HL-60 (cell line): ENCODE data around the gene HPSE2.

Source experiments
- DNase-seq, 2 experiments: peaks; one replicate each; pipeline ENCODE4 v3.0.0-alpha.2; 2010 to 2020; ENCODE audit warnings: low read depth in 1 of 2, low spot score in 1 of 2
- H3K27ac ChIP-seq: fragments of 250-450 bp; sonication (Bioruptor Pico); replicated peaks from 2 replicates; pipeline ENCODE4 v1.5.1; 2020; ENCODE audit warnings: mild to moderate bottlenecking, moderate library complexity
- H3K27me3 ChIP-seq: fragments of 250-450 bp; sonication (Bioruptor Pico); 2 replicates; pipeline ENCODE4 v1.5.1; 2021; ENCODE audit warnings: mild to moderate bottlenecking, moderate library complexity; ENCODE audit not compliant: insufficient read depth, poor library complexity, severe bottlenecking
- H3K4me3 ChIP-seq: replicated peaks from 2 replicates; pipeline ENCODE4 v1.5.1; 2011; ENCODE audit warnings: mild to moderate bottlenecking, control low read depth, low read length; ENCODE audit not compliant: insufficient read depth
- CTCF ChIP-seq: IDR thresholded peaks from one replicate; pipeline ENCODE4 v1.5.1; 2011; ENCODE audit warnings: low read length, control low read depth, inconsistent platforms; ENCODE audit not compliant: insufficient read depth
- GABPA ChIP-seq: IDR thresholded peaks from 2 replicates; pipeline ENCODE4 v1.6.1; 2012; ENCODE audit warnings: low read depth
- POLR2AphosphoS5 ChIP-seq: IDR thresholded peaks from 2 replicates; pipeline ENCODE4 v1.6.1; 2012; ENCODE audit warnings: low read depth
- REST ChIP-seq: IDR thresholded peaks from 2 replicates; pipeline ENCODE4 v1.6.1; 2012; ENCODE audit warnings: low read depth; ENCODE audit not compliant: insufficient replicate concordance
- SPI1 ChIP-seq: IDR thresholded peaks from 2 replicates; pipeline ENCODE4 v1.6.1; 2012; ENCODE audit warnings: low read depth, mild to moderate bottlenecking, borderline replicate concordance

HPSE2 gene

DNA sequence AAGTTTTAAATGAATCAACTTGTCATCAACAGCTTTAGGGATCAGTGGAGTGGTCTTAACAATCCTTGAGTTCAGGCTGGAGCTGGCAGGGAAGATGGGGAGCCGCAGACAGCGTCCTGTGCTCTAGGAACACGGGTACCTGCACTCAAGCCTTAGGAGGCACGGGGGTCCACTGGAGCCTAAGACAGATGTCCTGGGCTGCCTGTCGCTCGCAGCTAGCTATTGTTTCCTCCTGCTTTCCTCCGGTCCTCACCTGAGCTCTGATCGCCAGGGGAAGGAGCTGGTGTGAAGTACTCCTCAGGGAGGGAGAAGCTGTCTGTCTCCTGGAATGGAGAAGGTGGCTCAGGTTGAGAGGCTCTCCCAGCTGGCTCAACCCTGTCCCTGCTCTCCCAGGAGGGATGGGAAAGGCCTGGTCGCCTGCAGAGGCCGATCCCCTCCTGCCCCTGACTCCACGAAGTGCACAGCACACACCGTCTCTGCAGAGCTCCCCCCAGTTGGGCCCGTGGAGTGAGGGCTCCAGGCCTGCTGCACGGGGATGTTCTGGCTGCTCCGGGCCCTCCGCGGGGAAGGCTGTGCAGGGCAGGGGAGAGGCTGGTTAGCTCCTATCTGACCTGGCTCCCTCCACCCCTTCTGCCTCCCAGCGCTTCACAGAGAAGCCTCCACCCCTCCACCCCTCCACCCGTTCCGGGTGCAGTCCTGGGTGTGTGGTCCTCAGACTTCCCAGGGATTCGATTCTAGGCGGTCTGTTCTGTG, 806.2 kb downstream of the HPSE2 start:
- no peak overlapping the region for H3K27ac ChIP-seq
- H3K27me3 ChIP-seq, result no peaks in the 10 kb centered on the region
- DNase-seq, result no peak
- H3K4me3 ChIP-seq, result no peak overlapping the region
- no peak for TF ChIP-seq GABPA
- no peak for TF ChIP-seq POLR2AphosphoS5
- TF ChIP-seq SPI1, result no peak
- TF ChIP-seq REST, result no peak
- no peak for TF ChIP-seq CTCF

- TF ChIP-seq REST (no peak), GABPA (no peak), POLR2AphosphoS5 (no peak), SPI1 (no peak), CTCF (no peak)
- H3K27ac ChIP-seq, result no peak overlapping the region
- H3K27me3 ChIP-seq, result no peaks in the 10 kb centered on the region
- DNase-seq, result no peak
- no peak overlapping the region for H3K4me3 ChIP-seq
Observed at GRCh38 chr10:98427011-98427515, 808.6 kb downstream of the HPSE2 start.

- Histone ChIP-seq H3K27ac (no peak overlapping the region), H3K4me3 (no peak overlapping the region), H3K27me3 (no peaks in the 10 kb centered on the region)
- peak; percentile 91 for TF ChIP-seq CTCF
- TF ChIP-seq GABPA, result no peak
- peak in 1 of 2 experiments; percentile 45 for DNase-seq
Observed at GRCh38 chr10:98425511-98426352, 809.9 kb downstream of the HPSE2 start.
